GM18517 (cell line): ENCODE measurements around the gene GPC5.
"Not testable (repeated sequence)": the region's sequence is repeated elsewhere in the genome, so short reads cannot be mapped to it uniquely, and the experiment has no call there.

Experiments
- ATAC-seq: cut with Tn5 transposase; IDR thresholded peaks from one replicate; pipeline ENCODE4 v1.9.1; 2021; ENCODE audit warnings: mild to moderate bottlenecking, moderate library complexity; ENCODE audit not compliant: unreplicated experiment

GPC5 gene

DNA sequence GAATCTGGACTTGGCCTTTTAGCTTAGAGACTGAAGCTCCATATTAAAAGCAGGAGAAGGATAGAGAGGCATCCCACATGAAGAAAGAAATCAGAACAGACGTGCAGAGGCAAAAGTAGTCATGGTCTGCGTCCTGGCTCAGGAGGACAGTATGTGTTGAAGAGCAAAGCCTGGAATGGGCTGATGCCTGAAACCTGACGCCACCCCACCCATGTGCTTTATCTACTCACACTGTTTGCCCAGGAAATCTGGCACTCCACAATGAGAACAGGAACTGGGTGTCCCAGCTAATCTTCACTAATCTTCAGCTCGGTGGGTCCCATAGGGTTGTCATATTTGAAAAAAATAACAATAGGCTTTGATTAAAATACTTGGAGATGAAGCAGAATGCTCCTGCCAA is 1279.2 kb downstream of the GPC5 start:
- no peak for ATAC-seq

DNA sequence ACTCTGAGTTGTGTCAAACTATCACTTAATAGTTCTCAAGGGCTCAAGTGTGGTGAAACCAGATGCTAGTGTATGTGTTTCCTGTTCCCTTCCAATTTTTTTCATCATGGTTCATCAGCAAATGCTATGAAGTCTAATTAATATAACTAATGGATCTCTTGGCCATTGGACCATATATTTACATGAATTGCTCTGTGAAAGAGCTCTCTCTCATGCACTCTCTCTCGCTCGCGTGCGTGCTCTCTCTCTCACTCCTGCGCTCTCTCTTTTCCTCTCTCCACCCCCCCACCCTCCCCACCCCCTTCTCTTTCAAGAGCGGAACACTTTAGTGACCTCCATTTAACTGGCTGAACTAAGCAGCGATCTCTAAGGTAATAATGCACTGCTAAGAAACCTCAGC is 1281.2 kb downstream of the GPC5 start:
- no peak for ATAC-seq

DNA sequence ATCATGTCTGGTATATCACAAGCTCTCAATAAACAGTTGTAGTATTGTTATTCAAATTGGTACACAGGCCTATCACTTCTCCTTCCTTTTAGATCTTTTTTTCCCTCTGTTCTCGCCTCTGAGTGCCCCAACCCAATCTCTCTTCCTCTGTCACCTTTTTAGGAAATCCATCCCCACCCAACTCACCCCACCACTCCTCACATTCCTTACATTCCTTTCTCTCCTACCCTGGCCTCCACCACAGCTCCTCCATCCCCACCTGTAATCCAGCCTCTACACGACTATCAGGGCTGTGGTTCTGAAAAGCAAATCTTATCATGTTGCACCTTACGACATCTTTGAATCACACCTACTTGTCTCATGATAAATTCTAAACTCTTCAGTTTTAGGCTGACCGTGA is 1282.8 kb downstream of the GPC5 start:
- no peak for ATAC-seq

DNA sequence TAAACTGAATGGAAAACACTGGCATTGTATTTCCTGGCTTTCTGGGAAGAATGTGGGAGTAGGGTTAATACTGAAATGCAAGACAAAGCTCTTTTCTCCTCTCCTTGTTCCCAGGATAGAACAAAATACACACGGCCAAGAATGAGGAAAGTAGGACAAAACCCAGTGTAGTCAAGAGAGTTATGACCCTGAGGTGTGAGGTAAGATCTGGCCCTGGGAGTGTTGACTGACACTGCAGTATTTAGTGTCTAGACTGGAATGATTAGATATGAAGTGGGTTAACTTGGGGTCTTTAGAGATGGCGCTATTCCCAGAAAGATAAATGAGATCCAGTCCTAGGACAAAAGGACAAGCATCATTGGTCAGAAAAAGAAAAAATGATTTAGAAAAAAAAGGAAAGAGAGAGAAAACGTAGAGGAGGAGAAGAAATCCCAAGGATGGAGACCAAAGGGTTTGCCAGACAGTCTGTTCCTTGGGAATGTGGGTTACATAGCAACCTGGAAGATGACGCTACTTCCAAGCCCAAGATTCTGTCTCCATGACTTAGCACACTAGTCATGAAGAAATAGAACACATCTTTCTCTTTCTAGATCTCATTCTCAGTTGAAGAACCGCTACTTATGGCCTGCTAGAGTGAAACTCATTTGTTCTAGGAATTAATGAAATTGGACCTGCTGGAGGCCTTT is 1284.6 kb downstream of the GPC5 start:
- no peak for ATAC-seq

DNA sequence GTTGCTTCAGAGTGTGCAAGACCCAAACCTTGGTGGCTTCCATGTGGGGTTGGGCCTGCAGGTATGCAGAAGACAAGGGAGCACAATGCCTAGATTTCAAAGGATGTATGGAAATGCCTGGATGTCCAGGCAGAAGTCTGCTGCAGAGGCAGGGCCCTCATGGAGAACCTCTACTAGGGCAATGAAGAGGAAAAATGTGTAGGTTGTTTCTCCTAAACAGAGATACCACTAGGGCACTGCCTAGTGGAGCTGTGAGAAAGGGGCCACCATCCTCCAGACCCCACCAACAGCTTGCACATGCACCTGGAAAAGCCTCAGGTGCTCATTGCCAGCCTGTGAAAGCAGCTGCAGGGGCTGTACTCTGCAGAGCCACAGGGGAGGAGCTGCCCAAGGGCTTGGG is 1295.6 kb downstream of the GPC5 start:
- ATAC-seq, result no peak

DNA sequence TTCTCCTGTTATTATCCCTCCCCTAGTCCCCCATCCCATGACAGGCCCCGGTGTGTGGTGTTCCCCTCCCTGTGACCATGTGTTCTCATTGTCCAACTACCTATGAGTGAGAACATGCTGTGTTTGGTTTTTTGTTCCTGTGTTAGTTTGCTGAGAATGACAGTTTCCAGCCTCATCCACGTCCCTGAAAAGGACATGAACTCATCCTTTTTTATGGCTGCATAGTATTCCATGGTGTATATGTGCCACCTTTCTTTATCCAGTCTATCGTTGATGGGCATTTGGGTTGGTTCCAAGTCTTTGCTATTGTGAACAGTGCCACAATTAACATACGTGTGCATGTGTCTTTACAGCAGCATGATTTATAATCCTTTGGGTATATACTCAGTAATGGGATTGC is 1297.4 kb downstream of the GPC5 start:
- not testable (repeated sequence) for ATAC-seq

DNA sequence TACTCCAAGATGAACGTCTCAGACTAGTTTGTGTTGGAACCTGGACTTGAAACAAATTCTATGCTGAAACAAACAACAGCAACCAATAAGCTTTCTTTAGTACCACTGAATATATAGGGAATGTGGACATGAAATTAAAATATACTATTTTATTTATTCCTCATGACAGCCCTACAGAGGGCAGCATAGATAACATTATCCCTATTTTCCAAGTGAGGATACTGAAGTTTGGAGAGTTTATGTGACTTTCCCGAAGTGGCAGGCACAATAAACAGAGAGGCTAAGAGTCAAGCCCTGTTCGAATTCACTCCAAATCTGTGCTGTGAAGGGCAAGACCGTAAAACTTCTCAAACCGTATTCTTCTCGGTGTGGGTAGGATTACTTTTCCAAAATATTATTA is 1318.3 kb downstream of the GPC5 start:
- no peak for ATAC-seq

DNA sequence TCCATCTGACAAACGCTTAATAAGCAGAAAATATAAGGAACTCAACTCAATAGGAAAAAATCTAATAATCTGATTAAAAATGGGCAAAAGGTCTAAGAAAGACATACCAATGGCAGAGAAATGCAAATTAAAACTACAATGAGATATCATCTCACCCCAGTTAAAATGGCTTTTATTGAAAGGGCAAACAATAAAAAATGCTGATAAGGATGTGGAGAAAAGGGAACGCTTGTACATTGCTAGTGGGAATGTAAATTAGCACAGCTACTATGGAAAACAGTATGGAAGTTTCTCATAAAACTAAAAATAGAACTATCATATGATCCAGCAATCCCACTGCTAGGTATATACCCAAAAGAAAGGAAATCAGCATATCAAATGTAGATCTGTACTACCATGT is 1319.4 kb downstream of the GPC5 start:
- ATAC-seq, result no peak

DNA sequence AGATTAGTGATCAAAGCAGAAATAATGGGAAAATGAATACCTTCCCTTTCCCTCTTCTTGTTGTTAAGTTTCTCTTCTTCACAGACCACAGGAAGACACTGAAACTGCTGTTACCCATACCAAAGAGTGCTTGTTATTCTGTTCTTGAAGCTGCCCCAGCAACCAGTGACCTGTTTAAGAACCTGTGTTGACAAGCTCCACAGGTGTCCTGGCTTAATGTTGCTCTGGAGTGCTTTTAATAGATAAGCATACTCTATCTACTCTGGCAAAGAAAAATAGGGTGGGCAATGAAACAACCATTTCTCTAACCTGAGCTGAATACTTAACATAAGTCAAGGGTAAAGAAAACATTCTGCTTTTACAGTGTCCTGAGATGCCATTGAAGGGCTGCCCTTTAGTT is 1321.4 kb downstream of the GPC5 start:
- no peak for ATAC-seq

DNA sequence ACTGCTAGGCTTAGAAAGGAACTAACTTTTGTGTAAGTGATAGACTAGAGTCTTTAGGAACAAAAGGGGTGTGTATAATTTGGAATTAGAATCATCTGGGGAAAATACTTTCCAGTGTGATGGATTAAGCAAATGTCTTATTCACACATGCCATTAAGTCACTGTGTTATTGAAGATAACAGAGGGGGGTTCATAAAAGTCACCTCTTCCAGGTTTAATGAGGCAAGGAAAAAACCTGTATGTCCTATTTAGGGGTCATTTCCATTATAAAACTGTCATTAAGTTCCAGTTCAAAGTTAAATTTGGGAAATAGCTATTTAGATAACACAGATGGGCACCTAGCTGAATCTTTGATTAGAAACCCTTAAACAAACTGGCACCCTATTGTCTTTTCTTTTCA is 1323.2 kb downstream of the GPC5 start:
- ATAC-seq, result no peak

DNA sequence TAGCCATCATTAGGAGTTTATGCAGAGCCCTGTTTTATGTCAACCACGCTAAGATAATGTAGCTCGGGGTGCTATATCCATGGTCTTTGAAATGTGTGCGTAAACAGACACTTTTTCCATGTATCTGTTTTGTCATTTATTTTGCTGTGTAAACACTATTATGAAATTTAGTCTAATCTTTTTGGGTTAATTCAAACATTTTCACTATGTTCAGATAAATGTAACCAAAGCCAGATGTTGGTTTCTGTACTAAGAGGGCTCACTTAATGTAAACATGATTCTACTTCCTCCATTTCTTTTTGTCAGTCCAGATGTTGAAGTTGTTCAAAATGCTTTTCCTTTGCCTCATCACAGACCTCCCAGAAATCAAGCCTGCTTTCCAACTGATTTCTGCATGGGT is 1328.7 kb downstream of the GPC5 start:
- no peak for ATAC-seq

DNA sequence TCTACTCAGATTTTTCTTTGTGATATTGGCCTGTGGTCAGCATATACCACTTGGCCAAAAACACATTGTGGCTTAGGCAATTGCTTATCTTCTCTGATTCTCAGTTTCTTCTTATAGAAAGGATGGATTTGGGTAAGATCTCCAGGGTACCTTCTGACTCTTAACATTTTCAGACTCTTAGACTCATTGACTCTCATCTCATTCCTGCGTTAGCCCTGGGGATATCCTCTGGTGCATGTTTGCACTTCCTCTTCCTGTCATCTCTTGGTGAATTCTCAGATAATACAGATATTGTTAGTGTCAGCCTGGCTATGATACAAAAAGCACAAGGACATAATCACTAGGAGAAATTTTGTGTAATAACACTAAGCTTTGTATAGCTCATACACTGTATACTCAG is 1335.6 kb downstream of the GPC5 start:
- no peak for ATAC-seq

DNA sequence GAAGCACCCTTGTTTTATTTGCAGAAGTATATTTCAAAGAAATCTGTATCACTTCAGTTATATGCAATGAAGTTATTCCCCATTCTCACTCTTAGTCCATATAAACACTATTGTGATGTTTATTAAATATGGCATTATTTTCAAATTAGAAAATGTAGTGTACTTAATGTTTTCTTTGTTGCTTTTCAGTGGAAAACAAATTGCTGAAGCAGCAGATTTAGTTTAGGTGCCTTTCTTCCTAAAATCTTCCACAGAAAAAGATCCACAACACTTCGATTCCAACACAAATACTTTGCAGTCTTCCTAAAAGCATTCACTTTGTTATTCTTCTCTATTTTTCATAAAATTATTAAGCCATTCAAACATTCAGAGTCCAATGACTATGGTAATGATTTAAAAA is 1336.1 kb downstream of the GPC5 start:
- ATAC-seq, result no peak

DNA sequence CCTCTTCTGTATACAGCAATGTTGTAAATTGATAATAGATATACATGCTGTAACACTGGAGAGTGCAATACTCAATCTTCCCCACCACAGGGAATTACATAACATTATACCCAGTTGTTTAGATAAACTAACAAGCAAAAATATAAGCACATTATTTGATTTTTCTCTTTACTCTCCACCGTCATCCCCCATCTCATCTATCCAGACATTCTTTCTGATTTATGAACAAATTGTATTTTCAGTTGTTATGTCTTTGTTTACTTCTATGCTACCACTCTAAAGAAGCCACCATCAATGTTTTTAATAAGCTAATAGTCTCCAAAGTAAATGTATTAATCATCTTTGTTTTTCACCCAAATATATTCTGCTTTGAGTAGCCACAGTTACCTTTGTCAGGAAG is 1337.5 kb downstream of the GPC5 start:
- ATAC-seq, result no peak

DNA sequence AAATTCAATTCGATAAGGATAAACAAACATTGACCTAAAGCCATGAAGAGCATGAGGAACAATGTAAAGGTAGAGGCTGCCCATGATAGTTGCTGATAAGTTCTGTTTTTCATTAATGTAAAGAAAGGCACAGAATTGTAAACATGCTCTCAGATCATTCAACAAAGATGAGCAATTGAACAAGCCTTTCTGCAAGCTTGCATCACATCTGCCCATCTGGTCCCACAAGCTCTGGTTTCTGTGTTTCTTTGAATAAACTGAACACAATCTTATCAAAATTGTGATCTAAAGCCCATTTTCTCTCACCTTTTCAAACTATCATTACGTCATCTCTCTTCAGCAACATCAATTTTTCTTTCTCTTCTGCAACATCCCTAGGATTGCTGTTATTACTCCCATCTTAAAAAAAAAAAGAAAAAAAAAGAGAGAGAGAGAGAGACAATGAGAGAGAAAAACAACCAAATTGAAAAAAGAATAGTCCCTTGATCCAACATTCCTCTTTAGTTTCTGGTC is 1340.9 kb downstream of the GPC5 start:
- no peak for ATAC-seq

DNA sequence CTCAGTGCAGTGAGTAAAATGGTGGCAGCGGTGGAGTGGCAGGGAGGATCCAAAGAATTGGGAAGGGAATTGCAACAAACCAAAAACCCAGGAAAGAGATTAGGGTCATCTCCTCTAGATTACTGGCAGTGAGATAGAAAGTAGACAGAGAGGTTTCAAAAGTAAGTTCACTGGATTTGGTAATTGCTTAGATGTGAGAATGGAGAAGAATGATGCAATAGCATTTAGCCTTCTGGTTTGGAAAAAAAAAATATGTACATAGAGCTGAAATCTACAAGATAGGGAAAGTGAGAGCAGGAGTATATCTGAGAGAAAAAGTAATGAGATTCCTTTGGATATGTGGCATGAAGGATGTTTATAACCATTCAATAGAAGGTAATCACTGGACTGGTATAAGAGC is 1345.6 kb downstream of the GPC5 start:
- no peak for ATAC-seq

DNA sequence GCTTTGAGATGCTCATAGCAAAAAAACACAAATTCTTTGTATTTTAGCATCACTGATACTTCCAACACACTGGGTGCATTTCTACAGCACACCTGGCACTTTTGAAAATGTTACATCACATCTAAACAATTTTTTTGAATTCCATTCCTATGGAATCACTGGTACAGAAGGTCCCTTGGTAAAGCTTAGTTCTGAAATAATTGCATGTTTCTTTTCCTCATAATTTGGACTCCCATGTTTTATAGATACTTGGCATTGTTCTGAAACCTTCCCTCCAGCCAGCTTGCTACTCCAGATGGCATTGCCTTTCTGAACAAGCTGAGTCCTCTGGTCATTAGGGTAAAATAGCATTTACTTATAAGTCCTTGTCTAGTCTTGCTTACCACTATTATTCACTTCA is 1346.8 kb downstream of the GPC5 start:
- ATAC-seq, result no peak

DNA sequence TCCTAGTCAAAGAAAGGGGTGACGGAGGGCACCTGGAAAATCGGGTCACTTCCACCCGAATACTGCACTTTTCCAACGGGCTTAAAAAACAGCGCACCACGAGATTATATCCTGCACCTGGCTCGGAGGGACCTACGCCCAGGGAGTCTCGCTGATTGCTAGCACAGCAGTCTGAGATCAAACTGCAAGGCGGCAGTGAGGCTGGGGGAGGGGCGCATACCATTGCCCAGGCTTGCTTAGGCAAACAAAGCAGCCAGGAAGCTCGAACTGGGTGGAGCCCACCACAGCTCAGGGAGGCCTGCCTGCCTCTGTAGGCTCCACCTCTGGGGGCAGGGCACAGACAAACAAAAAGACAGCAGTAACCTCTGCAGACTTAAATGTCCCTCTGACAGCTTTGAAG is 1354.3 kb downstream of the GPC5 start:
- not testable (repeated sequence) for ATAC-seq

DNA sequence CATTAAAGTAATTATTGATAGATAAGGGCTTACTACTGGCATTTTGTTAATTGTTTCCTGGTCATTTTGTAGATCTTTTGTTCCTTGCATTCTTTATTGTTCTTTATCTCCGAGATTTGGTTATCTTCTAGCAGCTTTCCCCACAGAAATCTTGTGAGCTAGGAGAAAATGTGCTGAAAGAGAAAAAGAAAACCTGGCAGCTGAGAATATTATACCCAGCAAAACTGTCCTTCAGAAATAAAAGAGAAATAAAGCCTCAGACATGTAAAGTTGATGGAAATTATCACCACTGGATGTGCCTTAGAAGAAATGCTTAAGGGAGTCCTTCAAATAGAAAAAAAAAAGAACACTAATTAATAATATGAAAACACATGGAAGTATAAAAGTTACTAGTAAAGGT is 1363.3 kb downstream of the GPC5 start:
- no peak for ATAC-seq

DNA sequence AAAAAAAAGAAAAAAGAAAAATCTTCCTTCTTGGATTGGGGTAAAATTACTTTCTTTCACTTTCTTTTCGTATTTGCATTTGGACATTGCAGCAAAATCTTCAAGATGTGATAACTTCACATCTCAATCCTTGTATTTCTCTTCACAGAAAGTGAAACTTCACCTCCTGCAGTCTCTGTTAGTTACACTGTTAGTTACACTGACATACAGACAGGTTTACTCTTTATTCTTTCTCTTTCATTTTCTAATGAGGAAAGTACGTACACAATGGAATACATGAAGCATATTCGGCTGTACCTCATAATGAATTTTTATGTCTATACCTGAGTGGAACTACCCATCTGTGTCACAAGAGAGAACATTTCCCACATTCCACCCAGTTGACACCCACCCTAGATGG is 1369.0 kb downstream of the GPC5 start:
- ATAC-seq, result no peak

DNA sequence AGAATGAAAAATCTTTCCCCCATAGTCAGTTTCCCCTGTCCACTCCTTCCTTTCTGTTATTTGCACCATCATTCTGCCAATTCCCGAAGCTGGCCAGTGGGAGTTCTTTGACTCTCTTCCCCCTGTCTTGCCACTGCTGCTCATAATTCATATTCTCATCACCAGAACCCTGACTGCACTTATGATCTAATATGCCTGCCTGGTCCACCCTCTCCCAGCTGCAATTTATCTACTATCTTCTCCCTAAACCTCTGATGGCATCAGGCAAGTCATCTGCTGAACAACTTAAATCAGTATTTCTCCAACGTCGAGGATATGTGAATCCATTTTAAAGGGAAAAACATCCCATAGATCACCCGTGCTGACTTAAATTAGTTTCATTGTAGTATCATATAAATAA is 1370.2 kb downstream of the GPC5 start:
- ATAC-seq, result no peak

DNA sequence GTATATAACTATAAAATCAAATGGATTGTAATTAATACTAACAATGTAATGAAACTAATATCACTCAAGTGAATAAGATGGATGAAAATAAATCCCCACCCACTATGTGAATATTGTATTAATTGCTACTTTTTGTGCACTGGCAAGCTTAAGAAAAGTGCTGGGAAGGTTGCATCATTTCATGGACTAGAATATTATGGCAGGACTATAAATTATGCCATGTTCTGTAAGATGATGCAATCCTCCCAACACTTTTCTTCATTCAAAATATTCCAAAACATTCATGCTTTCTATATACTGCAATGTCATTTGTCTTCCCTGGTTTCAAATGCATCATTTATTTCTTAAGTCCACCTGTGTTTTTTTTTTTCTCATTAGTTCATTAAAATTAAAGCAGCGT is 1370.6 kb downstream of the GPC5 start:
- no peak for ATAC-seq

DNA sequence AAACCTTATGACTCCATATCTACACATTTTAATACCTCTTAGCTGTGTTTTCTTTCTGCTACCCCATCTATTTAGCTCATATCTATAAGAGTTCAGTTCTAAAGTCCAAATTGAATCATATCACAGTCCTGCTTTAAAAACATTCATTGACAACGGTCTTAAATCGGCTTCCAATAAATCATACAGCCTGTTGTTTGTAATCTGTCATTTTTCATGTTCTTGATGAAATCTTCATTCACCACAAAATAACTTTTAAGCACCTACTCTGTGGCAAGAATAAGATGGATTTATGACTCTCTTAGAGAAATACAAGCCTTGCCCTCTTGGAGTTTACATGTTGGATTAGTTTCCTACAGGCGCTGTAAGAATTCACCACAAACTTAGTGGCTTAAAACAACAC is 1377.2 kb downstream of the GPC5 start:
- ATAC-seq, result no peak
